Fibroblast of lung (primary cell): ENCODE measurements around the gene MUC21.

Experiments used
- CTCF ChIP-seq, 2 donors: IDR thresholded peaks in 1 of 2; conservative IDR thresholded peaks in 1 of 2; 1 replicate in 1 of 2; 2 replicates in 1 of 2; pipeline ENCODE4 v1.5.1; 2011 to 2012; ENCODE audit warnings: low read length in 2 of 2, control low read depth in 1 of 2, inconsistent platforms in 1 of 2, low read depth in 1 of 2, mild to moderate bottlenecking in 1 of 2
- EZH2 ChIP-seq: IDR thresholded peaks from 2 replicates; pipeline ENCODE4 v1.5.1; 2012; ENCODE audit warnings: low read length, control low read depth, mild to moderate bottlenecking; ENCODE audit errors: missing control alignments

DNA sequence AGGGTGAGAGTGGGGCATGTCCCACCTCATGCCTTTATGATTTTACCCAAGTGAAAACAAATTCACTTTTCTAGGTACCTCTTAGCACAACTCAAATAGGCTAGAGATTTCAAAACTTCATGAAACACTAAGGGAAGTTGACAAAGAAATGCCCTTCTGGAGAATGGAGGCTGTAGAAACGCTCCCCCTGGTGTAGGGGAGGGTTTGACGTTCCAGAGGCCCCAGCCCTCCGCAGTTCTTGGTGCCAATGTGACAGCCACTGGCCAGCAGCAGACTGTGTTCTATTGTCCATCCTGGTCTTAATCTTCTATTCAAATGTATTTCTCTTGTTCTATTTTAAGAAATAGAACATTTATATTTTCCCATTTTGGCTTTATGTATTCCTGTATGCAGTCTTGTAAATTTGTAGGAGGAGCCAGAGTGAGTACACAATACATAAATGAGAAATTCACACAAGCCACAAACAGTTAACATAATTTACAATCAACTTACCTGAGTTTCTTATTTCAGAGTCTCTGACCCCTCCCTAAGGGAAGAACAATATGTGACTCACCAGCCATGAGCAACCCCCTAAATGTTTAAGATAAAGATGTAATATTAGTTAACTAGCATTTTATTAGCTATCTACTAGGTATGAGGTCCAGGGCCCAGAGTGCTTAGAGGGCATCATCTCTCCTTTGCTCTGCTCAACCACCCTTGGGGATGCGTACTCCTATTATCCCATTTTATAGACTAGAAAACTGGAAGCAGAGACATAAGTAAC, 8.8 kb upstream of the MUC21 start:
- no peak for TF ChIP-seq CTCF (conservative IDR thresholded peaks at IDR 0.05 in 1 of 2, IDR thresholded peaks at IDR 0.05 in 1 of 2; ENCODE audit: low read depth in 1 of 2, low read length in 2 of 2)
- TF ChIP-seq EZH2: no peak
